ENCODE data around the gene POLR2E. TPM values are rescaled to one million over a fixed set of nuclear protein-coding genes. Genes with fewer than 3 reads are reported as not detected.

Gene POLR2E
- total RNA-seq, 1 donor from 2014 or later, result 156 TPM

DNA sequence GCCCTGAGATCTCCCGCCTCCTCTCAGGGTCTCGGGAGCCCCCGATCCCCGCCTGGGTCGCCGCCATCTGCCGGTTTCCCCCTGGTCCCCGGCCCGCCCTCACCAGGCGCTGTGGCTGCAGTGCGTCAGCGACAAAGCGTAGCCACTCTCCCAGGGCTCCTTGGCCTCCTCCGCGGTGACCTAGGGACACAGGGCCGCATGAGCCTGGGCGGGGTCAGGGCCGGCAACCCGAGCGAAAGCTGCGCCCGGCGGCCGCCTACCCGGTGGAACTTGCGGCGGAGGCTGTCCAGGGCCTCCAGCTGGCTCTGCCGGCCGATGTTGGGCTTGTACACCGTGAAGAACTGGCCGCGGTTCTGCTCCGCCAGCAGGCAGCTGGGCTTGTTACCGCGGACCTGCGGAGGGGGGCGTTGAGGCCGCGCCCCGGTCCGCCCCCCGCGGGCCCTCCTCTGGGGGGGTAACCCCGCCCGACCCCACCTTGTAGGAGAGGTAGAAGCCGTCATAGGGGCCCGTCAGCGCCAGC lies 13.9 kb upstream of the POLR2E start:
- Mint-ChIP-seq H3K27me3 (ENCODE audit: unreplicated experiment) (no peaks in the 10 kb centered on the region), H3K36me3 (ENCODE audit: unreplicated experiment) (peaks cover 3% of the 10 kb centered on the region), H3K27ac (ENCODE audit: unreplicated experiment) (no peak overlapping the region), H3K4me1 (ENCODE audit: unreplicated experiment) (peaks cover 29% of the 10 kb centered on the region), H3K9me3 (ENCODE audit: unreplicated experiment) (no peaks in the 10 kb centered on the region), H3K4me3 (ENCODE audit: unreplicated experiment) (no peak overlapping the region)
- TF ChIP-seq, protein P1, sequence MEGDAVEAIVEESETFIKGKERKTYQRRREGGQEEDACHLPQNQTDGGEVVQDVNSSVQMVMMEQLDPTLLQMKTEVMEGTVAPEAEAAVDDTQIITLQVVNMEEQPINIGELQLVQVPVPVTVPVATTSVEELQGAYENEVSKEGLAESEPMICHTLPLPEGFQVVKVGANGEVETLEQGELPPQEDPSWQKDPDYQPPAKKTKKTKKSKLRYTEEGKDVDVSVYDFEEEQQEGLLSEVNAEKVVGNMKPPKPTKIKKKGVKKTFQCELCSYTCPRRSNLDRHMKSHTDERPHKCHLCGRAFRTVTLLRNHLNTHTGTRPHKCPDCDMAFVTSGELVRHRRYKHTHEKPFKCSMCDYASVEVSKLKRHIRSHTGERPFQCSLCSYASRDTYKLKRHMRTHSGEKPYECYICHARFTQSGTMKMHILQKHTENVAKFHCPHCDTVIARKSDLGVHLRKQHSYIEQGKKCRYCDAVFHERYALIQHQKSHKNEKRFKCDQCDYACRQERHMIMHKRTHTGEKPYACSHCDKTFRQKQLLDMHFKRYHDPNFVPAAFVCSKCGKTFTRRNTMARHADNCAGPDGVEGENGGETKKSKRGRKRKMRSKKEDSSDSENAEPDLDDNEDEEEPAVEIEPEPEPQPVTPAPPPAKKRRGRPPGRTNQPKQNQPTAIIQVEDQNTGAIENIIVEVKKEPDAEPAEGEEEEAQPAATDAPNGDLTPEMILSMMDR (IDR thresholded peaks at IDR 0.05), result no peak
- DNase-seq (ENCODE audit: extremely low spot score, unreplicated experiment), result no peak

DNA sequence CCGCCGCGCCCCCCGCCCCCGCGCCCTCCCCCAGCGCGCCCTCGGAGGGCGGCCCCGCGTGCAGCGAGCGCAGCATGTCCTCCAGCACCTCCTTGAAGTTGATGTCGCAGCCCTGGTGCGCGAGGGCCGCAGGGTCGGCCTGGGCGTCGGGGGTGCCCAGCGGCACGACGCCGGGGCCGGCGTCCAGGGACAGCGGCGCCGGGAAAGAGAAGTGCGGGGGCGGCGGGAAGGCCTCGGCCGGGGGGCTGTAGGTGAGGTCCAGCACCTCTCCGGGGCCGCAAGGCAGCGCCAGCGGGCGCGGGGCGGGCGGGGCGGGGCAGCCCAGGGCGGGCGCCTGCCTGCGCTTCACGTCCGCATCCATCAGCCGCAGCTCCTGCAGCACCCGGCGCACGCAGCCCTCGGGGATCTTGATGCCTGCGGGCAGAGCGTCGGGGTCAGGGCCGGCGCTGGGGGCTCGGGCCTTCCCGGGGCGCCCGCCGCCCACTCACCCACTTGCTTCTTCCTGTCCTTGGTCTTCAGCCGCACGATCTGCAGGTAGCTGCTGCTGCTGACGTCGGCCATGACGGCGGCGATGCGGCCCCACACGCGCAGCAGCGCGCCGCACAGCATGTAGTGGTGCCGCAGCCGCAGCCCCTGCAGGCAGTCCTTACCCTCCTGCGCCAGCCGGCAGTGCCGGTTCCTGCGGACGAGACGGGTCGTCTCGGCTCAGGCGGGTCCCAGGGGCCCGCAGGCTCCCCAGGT lies 13.3 kb upstream of the POLR2E start:
- Mint-ChIP-seq H3K27me3 (ENCODE audit: unreplicated experiment) (no peaks in the 10 kb centered on the region), H3K4me3 (ENCODE audit: unreplicated experiment) (no peak overlapping the region), H3K9me3 (ENCODE audit: unreplicated experiment) (no peaks in the 10 kb centered on the region), H3K27ac (ENCODE audit: unreplicated experiment) (no peak overlapping the region), H3K36me3 (ENCODE audit: unreplicated experiment) (peaks cover 3% of the 10 kb centered on the region), H3K4me1 (ENCODE audit: unreplicated experiment) (peaks cover 26% of the 10 kb centered on the region)
- TF ChIP-seq, protein P1 (IDR thresholded peaks at IDR 0.05), result no peak
- DNase-seq (ENCODE audit: extremely low spot score, unreplicated experiment), result no peak

DNA sequence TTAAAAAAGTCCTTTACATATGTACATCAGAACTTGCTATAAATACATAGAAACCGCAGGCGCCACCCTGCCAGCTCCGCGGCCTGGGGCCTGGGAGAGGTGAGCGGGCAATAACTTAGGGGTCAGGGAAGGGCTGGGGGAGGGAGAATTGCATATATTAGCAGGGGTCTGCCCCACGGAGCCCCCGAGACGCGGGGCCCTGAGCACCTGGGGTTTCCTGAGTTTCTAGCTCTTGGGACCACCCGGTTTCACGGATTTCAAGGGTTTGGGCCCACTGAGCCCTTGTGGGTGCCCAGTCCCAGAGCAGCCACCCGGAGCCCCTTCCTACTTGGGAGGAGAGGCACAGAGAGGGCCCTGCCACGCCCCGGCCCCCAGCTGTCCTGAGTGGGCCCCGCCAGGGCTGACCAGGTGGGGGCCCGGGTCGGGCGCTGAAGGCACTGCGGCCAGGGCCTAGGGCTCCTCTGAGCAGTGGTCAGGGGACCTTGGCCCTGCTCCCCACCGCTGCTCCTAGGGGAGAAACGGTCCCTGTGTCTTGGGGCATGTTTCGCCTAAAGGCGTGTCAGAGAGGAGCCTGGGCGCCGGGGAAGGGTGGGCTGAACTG lies 12.6 kb upstream of the POLR2E start:
- H3K4me3 Mint-ChIP-seq (ENCODE audit: unreplicated experiment), result no peak overlapping the region
- peaks cover 28% of the 10 kb centered on the region for H3K4me1 Mint-ChIP-seq (ENCODE audit: unreplicated experiment)
- TF ChIP-seq, protein P1 (IDR thresholded peaks at IDR 0.05), result no peak
- no peaks in the 10 kb centered on the region for H3K9me3 Mint-ChIP-seq (ENCODE audit: unreplicated experiment)
- no peak for DNase-seq (ENCODE audit: extremely low spot score, unreplicated experiment)
- H3K27me3 Mint-ChIP-seq (ENCODE audit: unreplicated experiment), result no peaks in the 10 kb centered on the region
- H3K36me3 Mint-ChIP-seq (ENCODE audit: unreplicated experiment), result peaks cover 3% of the 10 kb centered on the region
- H3K27ac Mint-ChIP-seq (ENCODE audit: unreplicated experiment), result no peak overlapping the region

DNA sequence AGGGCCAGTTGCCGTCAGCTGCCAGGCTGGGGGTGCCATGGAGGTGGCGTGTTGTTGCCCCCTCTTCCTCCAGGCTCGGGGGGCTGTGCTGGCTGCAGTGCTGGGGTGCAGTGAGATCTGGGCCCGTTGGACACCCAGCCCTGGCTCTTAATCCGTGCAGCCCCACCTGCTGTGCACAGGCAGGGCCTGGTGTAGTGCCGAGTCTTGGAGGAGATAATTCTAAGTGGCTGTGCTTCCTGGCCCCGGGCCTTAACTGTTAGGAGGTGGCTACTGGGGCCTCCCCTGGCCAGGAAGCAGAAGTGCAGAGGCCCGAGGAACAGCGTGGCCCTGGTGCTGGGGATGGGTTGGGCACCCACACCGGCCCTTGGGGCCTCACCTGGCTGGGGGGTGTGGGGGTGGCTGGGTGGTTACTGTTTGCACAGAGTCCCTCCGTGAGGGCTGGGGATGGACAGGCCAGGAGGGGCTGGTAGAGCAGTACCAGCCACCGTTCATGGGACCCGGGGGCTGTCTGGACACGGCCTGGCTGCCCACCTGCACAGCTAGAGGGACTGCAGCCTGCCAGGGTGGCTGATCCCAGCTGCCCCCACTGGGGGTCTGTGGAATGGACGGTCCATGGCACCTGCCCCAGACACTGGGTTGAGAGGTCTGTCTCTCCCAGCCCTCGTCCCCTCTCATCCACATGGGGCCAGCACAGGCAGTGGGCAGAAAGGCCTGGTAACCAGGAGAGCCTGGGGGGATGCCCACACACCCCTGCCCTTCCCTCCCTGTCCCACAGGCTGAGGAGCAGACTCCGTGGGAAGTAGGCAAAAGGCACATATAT lies 11.9 kb upstream of the POLR2E start:
- peaks cover 3% of the 10 kb centered on the region for H3K36me3 Mint-ChIP-seq (ENCODE audit: unreplicated experiment)
- DNase-seq (ENCODE audit: extremely low spot score, unreplicated experiment), result no peak

More for the DNA sequence above, 11.9 kb upstream of the POLR2E start:
- no peaks in the 10 kb centered on the region for H3K9me3 Mint-ChIP-seq (ENCODE audit: unreplicated experiment)
- H3K27me3 Mint-ChIP-seq (ENCODE audit: unreplicated experiment), result no peaks in the 10 kb centered on the region
- no peak overlapping the region for H3K27ac Mint-ChIP-seq (ENCODE audit: unreplicated experiment)
- no peak overlapping the region for H3K4me3 Mint-ChIP-seq (ENCODE audit: unreplicated experiment)
- peaks cover 35% of the 10 kb centered on the region for H3K4me1 Mint-ChIP-seq (ENCODE audit: unreplicated experiment)
- TF ChIP-seq, protein P1 (IDR thresholded peaks at IDR 0.05), result peak; percentile 15

All from osteocyte (in vitro differentiated cells).